ENCODE data around the gene BCL10. TPM values are rescaled to one million over a fixed set of nuclear protein-coding genes. Genes with fewer than 3 reads are reported as not detected.
A peak's percentile ranks its signal among the peaks of the same experiment; 100 is the strongest.

Gene BCL10
- total and polyA plus RNA-seq, 2 of the 8 experiments (the other 6 are each of a cell fraction or from before 2014, with no cell fraction given), result 7.4 to 29.6 TPM

DNA sequence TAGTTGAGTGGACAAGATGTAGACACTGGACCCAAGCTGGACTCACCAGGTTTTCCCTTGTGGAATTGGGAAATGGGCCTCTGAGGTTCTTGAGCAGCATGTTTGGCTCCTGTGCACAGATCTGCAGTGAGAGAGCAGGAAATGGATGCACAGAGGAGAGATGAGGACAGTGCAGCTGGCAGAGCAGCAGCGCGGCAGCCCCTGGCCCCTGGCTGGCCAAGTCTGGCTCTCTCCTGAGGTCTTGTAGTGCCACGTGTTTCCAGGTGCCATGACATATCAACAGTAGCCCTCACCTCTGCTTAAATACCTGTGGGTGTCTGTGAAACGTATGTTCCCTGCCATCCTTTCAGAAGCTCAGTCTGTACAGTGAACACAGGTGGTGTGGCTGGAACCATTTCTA lies 19.2 kb upstream of the BCL10 start:
- Histone ChIP-seq H4K91ac (replicated peaks; ENCODE audit: insufficient read length, low read length) (no peak overlapping the region), H2BK120ac (replicated peaks; ENCODE audit: low read depth, low read length) (no peak overlapping the region), H2BK5ac (ENCODE audit: low read depth, low read length) (no peak overlapping the region), H4K8ac (ENCODE audit: extremely low read depth, insufficient read depth, low read length) (peak overlapping the region; percentile 64; the same call in 1 of the 2 replicates), H3K9ac (replicated peaks in 1 of 4; ENCODE audit: extremely low read depth in 1 of 4, low read depth in 3 of 4, low read length in 3 of 4) (no peak overlapping the region; a peak in 1 of 7 replicates), H3K4me1 (replicated peaks in 1 of 4; ENCODE audit: control insufficient read depth in 3 of 4, insufficient read depth in 4 of 4, low read length in 3 of 4) (peaks cover 0 to 2% (median 0%) of the 10 kb centered on the region in 4 experiments; a peak in 1 of 7 replicates), H2BK15ac (ENCODE audit: low read length) (no peak overlapping the region), H3K27me3 (replicated peaks in 1 of 4; ENCODE audit: control insufficient read depth in 3 of 4, extremely low read depth in 1 of 4, insufficient read depth in 3 of 4, low read length in 3 of 4) (no peaks in the 10 kb centered on the region), H3K79me2 (ENCODE audit: control insufficient read depth in 1 of 2, insufficient read depth in 2 of 2, low read length in 2 of 2) (no peaks in the 10 kb centered on the region), H3K9me3 (ENCODE audit: insufficient read depth in 2 of 2, low read depth in 1 of 2, low read length in 1 of 2) (no peaks in the 10 kb centered on the region), H2AK5ac (ENCODE audit: low read depth, low read length) (no peak overlapping the region), H3K4ac (replicated peaks; ENCODE audit: insufficient read length, low read depth, low read length) (no peak overlapping the region), H3K14ac (ENCODE audit: insufficient read length) (no peak overlapping the region), H2AFZ (ENCODE audit: low read length) (no peak overlapping the region), H2BK12ac (ENCODE audit: low read depth, low read length) (no peak overlapping the region), H3K23ac (ENCODE audit: insufficient read length) (no peak overlapping the region), H4K20me1 (replicated peaks in 1 of 2; ENCODE audit: control insufficient read depth in 1 of 2, insufficient read depth in 2 of 2, low read length in 2 of 2) (no peaks in the 10 kb centered on the region), H3K18ac (ENCODE audit: extremely low read depth, low read length) (no peak overlapping the region), H2BK20ac (ENCODE audit: low read length) (no peak overlapping the region), H4K5ac (ENCODE audit: insufficient read length, low read depth, low read length) (no peak overlapping the region), H3K4me3 (ENCODE audit: extremely low read depth in 1 of 4, insufficient read depth in 2 of 4, low read depth in 3 of 4, low read length in 4 of 4) (no peak overlapping the region), H3K4me2 (ENCODE audit: insufficient read depth in 1 of 2, low read depth in 2 of 2, low read length in 2 of 2) (no peak overlapping the region), H3K27ac (ENCODE audit: low read depth, low read length) (no peak overlapping the region), H3K23me2 (ENCODE audit: low read depth, low read length) (no peaks in the 10 kb centered on the region), H3K56ac (replicated peaks; ENCODE audit: insufficient read length, low read depth, low read length) (no peak overlapping the region), H3K36me3 (ENCODE audit: control insufficient read depth in 2 of 4, insufficient read depth in 4 of 4, low read length in 3 of 4) (no peaks in the 10 kb centered on the region), H3K79me1 (ENCODE audit: low read depth, low read length) (no peaks in the 10 kb centered on the region)
- WGBS, 2 experiments (ENCODE audit: extremely low coverage in 1 of 2, insufficient coverage in 1 of 2, insufficient read length in 1 of 2, insufficient replicate concordance in 2 of 2, low coverage in 1 of 2, low lambda C conversion rate in 2 of 2, missing lambda C conversion rate in 1 of 2), result 92% methylated on average over 4 of the region's 4 CpGs; no CpG with 5 or more reads in 1 of the 2 experiments
- ChIA-PET POLR2A (ENCODE audit: partially characterized antibody) (interaction anchor here (1.2 to 1.6 kb wide), 2 partner anchors 13 to 25 kb away, joined by 3 to 4 read pairs; no protein-coding TSS in a partner anchor), CTCF (ENCODE audit: partially characterized antibody) (interaction anchor here (0.7 to 5.8 kb wide), 7 partner anchors 12 to 397 kb away, joined by 3 to 26 read pairs (median 3); no protein-coding TSS in a partner anchor)
- DNase-seq (ENCODE audit: low read depth in 1 of 2, low spot score in 2 of 2) (no peak), FAIRE-seq (no peak)
- TF ChIP-seq SP4 (IDR thresholded peaks at IDR 0.05; ENCODE audit: low read length) (no peak), CBX5 (IDR thresholded peaks at IDR 0.05; ENCODE audit: low read depth, low read length) (no peak), POLR2AphosphoS5 (IDR thresholded peaks at IDR 0.05; ENCODE audit: low read depth, low read length) (no peak), SP1 (IDR thresholded peaks at IDR 0.05; ENCODE audit: low read depth, low read length) (no peak), TBP (IDR thresholded peaks at IDR 0.05; ENCODE audit: low read depth, low read length) (no peak), SAP30 (IDR thresholded peaks at IDR 0.05; ENCODE audit: insufficient read depth, insufficient replicate concordance, low read length) (no peak), PHF8 (conservative IDR thresholded peaks at IDR 0.05; ENCODE audit: low read depth, low read length) (no peak), CTBP2 (IDR thresholded peaks at IDR 0.05; ENCODE audit: borderline replicate concordance, insufficient read depth, insufficient read length, low read length) (no peak)
- TF ChIP-seq, protein P1, sequence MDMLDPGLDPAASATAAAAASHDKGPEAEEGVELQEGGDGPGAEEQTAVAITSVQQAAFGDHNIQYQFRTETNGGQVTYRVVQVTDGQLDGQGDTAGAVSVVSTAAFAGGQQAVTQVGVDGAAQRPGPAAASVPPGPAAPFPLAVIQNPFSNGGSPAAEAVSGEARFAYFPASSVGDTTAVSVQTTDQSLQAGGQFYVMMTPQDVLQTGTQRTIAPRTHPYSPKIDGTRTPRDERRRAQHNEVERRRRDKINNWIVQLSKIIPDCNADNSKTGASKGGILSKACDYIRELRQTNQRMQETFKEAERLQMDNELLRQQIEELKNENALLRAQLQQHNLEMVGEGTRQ (IDR thresholded peaks at IDR 0.05; ENCODE audit: low read length), result no peak
- TF ChIP-seq, protein P2, sequence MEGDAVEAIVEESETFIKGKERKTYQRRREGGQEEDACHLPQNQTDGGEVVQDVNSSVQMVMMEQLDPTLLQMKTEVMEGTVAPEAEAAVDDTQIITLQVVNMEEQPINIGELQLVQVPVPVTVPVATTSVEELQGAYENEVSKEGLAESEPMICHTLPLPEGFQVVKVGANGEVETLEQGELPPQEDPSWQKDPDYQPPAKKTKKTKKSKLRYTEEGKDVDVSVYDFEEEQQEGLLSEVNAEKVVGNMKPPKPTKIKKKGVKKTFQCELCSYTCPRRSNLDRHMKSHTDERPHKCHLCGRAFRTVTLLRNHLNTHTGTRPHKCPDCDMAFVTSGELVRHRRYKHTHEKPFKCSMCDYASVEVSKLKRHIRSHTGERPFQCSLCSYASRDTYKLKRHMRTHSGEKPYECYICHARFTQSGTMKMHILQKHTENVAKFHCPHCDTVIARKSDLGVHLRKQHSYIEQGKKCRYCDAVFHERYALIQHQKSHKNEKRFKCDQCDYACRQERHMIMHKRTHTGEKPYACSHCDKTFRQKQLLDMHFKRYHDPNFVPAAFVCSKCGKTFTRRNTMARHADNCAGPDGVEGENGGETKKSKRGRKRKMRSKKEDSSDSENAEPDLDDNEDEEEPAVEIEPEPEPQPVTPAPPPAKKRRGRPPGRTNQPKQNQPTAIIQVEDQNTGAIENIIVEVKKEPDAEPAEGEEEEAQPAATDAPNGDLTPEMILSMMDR (IDR thresholded peaks at IDR 0.05; ENCODE audit: control extremely low read depth in 1 of 3, insufficient read depth in 1 of 3, low read depth in 1 of 3, low read length in 3 of 3), result no peak

Measured in H1 (cell line).